IPS-18c (cell line): ENCODE data around the gene CYTH1.

ENCODE experiments used
- H3K4me3 ChIP-seq: 2 replicates; pipeline ENCODE4 v1.7.0; 2013; ENCODE audit warnings: low read depth, mild to moderate bottlenecking, low read length, moderate library complexity; ENCODE audit not compliant: insufficient read depth
- H3K9me3 ChIP-seq: one replicate; pipeline ENCODE4 v1.6.1; 2013; ENCODE audit warnings: mild to moderate bottlenecking, low read length, moderate library complexity; ENCODE audit not compliant: control insufficient read depth, insufficient read depth

Gene CYTH1

DNA sequence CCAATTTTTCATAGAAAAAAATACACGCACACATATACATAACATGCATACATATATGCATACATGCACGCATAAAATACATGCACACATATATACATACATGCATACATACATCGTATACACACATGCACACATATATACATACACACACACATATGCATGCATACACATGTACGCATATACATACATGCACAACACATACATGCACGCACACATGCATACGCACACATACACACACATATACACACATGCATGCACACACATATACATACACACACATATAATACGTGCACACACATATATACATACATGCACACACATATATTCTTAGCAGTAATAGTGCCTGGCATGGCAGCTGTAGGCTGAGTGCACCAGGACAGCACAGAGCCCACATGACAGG lies 33.6 kb upstream of the CYTH1 start:
- Histone ChIP-seq H3K4me3 (no peak overlapping the region), H3K9me3 (peaks cover 2% of the 10 kb centered on the region)

DNA sequence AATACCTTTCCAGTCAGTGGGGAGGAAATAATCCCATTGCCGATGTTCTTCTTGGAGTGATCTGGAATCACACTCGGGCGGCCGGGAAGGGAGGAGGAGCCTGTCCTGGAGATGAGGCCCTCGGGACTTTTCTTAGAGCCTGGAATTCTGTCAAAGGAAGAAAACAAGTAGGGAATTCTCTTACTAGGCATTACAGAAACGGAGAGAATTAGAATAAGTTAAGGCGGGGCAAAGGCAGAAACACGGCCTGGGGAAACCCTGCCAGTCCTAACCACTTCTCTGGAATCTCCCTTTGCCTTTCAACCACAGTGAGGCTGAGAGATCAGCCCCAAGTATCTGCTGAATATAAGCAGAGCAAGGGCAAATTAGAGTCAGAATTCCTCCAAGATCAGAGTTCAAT lies 30.8 kb upstream of the CYTH1 start:
- no peaks in the 10 kb centered on the region for H3K9me3 ChIP-seq
- no peak overlapping the region for H3K4me3 ChIP-seq

DNA sequence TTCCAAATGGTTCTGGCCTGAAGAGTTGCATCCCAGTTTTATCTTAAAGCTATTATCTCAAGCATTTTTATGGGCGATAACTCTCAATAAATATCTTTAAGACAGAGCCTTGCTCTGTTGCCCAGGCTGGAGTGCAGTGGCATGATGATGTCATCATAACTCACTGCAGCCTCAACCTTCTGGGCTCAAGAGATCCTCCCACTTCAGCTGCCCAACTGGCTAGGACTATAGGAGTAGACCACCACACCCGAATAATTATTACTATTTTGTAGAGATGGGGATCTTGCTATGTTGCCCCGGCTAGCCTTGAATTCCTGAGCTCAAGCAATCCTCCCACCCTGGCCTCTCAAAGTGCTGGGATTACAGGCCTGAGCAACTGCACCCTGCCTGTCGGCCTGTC lies 26.1 kb upstream of the CYTH1 start:
- Histone ChIP-seq H3K4me3 (no peak overlapping the region), H3K9me3 (no peaks in the 10 kb centered on the region)

DNA sequence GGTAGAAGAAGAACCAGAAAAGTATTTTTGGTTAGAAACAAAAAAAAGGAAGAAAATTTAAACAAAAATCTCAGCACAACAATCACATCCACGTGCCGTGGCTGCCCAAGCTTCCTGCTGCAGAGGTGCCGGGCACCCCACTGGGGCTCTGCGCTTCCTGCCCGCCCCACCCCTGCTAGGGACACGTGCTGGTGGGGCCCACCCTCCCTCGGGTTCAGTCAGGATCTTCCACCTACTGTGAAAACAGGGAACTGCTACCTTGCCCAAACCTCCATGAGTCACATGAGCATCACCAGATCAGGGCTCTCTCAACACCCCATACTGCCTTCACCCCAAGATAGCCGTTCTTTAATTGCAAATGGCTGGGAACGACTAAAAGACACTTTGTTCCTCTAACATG lies 24.4 kb upstream of the CYTH1 start:
- H3K4me3 ChIP-seq, result no peak overlapping the region

DNA sequence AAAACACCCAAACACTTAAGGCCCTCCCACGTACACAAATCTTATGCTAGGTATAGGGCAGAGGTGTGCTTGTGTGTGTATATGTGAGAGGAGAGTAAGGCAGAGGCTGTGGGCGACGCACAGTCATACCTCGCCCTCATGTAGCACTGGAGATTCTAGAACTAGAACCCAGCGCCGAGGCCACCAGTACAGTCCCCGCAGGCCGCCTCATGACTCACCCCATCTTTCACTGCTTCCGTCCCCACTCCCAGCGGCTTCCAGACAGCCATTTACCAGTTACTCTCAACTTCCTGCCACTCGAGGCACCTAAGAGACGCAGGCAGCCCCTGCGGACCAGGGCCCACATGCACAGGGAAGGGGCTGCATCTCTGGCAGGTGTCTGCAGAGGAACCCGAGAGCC lies 23.2 kb upstream of the CYTH1 start:
- Histone ChIP-seq H3K9me3 (no peaks in the 10 kb centered on the region), H3K4me3 (no peak overlapping the region)

More for the DNA sequence above, 24.4 kb upstream of the CYTH1 start:
- no peaks in the 10 kb centered on the region for H3K9me3 ChIP-seq

DNA sequence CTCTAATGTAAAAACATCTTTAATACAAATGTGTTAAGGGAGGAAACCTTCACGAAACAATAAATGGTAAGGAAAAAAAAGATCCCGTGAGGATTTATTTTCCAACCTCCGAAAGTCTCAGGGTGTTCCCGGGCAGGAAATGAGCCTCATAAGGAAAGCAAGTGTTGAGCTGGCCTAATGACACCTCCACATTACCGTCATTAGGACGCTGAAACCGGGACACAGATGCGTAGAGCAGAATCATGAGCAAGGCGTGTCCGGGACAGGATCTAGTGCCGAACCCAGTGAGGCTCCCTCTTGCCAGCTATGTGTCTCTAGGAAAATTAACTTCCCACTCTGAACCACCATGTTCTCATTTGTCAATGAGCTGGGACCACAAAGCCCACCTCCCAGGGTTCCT lies 22.7 kb upstream of the CYTH1 start:
- H3K9me3 ChIP-seq, result no peaks in the 10 kb centered on the region
- no peak overlapping the region for H3K4me3 ChIP-seq

DNA sequence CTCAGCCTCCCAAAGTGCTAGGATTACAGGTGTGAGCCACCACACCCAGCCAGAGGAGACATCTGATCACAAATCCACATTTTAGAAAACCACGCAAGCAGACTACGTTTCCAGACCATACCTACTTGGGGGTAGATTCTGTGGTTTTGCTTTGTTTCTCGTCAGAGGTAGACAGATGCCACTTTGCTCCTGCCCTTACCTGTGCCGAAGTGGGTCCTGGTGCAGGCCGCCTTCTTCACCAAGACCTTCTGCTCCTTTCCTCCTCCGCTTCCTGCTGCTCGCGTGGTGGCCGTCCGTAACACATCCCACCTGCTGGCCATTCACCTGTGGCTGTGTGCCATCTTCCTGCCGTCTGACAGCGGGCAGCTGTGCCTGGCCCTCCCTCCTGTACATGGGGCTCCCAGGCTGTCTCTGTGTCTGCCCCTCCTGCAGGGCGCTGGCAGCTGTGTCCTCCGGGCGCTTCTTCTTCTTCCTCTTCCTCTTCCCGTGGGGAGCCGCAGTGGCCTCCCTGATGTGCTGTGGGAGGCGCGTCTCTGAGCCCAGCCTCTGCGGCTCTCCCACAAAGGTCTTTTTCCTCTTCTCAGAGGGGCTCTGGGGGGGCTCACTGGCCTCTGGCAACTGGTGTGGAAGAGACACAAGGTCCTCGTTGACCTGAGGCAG lies 21.2 kb upstream of the CYTH1 start:
- Histone ChIP-seq H3K9me3 (no peaks in the 10 kb centered on the region), H3K4me3 (no peak overlapping the region)

DNA sequence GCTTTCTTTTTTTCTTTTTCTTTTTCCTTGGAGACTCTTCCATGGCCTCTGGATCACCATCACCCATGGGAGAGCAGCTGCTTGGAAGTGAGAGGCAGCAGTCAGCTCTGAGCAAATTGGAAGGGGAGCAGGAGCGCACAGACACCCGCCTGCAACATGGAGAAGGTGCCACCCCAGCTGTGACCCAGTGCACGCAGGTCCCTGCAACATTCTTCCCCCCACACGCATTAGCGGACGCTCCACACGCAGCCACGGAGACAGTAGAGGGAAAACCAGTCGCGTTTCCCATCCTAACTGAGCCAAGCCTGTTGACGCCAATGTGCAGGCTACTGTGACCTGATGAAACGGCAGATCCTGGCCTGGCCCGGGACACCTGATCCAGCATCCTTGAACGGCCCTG lies 20.4 kb upstream of the CYTH1 start:
- Histone ChIP-seq H3K4me3 (no peak overlapping the region), H3K9me3 (no peaks in the 10 kb centered on the region)

DNA sequence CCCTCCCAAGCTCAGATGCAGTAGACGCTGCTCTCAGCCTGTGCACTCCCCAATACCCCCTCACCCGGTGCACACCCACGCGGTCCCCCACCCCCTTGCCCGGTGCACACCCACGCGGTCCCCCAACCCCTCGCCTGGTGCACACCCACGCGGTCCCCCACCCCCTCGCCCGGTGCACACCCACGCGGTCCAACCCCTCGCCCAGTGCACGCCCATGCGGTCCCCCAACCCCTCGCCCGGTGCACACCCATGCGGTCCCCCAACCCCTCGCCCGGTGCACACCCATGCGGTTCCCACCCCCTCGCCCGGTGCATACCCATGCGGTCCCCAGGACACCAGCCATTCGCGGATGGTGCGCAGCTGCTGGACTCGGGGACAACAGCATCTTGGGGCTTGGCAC lies 19.9 kb upstream of the CYTH1 start:
- H3K9me3 ChIP-seq, result no peaks in the 10 kb centered on the region
- no peak overlapping the region for H3K4me3 ChIP-seq

DNA sequence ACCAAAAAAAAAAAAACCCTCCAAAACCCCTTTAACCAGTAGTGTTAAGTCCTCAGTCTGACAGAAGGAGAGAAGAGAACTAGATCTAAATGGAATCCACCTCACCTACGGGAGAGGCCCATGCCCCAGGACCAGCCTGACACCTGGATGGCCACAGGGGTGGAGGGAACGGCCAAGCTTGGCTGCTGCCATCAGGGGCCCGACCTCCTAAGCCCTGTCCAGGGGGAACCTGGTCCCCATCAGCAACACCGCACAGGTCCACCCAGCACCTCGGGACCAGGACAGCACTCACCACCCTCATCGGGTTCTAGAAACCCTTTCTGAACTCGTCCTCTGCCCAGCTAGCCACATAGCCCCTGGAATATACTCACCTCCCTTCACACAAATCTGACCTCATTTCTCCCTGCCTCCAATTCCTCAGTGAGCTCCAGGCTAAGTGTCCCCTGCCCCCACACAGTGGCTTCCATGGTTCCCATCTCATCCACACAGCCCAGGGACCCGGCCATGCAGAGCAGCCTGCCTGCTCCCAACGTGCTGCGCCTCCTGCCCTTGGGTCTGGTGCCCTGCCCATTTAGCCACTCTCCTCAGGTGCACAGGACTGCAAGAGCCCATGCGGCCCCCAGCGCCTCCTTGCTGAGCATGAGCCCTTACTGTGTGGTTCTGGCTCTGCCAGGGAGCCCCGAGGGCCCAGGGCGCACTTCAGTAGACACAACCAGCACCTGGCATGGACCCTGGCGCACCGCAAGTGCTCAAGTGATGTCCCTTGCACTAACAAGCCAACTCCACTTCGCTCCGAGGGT lies 18.3 kb upstream of the CYTH1 start:
- Histone ChIP-seq H3K9me3 (no peaks in the 10 kb centered on the region), H3K4me3 (no peak overlapping the region)

DNA sequence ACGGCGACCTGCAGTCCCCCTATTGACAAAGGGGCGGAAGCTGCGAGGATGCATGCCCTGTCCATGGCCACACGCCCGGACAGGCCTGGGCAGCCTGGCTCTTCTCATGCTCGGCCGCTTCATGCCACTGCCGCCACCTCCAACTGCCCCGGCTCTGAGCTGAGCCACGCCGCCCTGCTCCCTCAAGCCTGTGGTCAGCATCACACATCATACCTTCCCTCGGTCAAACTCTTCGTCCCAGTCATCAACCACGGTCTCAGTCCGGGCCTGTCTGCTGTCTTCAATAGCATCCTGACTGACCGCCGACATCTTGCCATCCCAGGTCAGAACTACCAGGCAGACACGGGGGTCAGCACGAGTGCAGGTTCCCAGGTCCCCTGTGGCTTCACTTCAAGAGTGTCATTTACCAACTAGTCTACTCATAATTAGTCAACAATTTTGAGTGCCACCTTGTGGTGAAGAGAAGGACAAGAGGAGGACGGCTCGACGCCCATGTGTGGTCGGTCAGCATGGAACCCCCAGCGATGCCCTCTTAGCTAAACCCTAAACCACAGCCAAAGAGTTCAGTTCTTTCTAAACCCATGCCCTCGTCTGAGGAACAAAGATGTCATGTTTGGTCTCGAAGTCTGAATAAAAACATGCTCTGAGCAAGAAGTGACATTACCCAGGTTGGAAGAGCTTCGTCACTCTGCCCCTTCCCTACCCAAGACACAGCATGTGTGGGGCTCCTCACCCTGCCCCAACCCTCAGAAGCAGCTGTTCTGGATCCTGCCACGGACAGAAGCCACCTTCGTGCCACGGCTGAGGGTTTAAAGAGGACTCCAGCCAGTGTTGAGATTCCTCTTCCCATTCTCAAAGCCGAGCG lies 16.9 kb upstream of the CYTH1 start:
- H3K4me3 ChIP-seq, result no peak overlapping the region

DNA sequence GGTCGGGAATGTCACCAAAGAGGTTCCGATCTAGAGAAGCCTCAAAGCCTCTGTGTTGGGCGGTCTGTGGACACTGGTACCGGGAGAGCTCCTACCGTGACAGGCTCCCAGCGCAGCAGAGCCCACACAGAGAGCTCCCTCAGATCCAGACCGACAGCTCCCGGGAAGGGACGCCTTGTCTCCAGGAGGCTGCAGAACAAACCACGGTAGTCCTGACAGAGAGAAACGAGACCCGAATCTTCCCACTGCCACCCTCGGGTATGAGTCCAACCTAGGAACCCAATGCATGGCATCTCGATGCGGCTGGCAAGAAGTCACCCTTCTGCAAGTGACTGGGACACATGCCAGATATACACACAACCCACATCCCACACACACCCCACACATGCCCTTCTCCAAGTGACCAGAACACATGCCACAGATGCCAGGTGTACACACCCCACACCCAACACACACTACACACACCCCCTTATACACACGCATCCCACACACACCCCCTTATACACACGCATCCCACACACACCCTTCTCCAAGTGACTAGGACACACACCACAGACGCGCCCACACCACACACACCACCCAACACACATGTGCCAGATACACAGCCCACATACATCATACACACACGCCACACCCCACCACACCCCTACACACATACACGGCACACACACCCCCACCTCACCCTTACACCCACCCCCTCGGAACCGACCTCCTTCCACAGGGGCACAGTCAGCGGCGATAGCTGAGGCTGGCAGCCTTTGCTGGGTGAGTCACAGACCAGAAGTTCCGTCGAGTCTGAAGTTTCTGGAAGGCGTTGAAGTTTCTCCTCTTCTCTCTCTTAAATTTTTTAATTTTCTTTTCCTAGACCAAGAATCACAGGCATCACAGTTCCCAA lies 15.9 kb upstream of the CYTH1 start:
- no peak overlapping the region for H3K4me3 ChIP-seq
- peaks cover 2% of the 10 kb centered on the region for H3K9me3 ChIP-seq

More for the DNA sequence above, 16.9 kb upstream of the CYTH1 start:
- peaks cover 2% of the 10 kb centered on the region for H3K9me3 ChIP-seq

DNA sequence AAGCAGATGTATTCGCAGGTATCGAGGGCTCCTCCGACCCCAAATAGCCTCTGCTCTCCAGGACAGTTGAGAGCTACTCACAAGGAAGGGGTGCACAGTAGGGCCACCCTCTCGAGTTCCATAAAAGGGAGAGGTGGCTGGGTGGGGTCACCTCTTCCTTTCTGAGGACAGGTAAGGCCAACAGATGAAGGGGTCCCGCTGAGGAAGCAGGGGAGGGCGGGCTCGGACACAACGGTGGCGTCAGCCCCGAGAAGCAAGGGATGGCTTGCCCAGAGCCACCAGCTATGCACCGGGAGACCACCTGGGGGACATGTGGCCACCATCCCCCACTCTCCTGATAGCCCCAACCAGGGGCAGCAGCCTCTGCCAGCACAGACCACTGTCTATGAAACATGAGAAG lies 15.1 kb upstream of the CYTH1 start:
- Histone ChIP-seq H3K9me3 (peaks cover 2% of the 10 kb centered on the region), H3K4me3 (no peak overlapping the region)

DNA sequence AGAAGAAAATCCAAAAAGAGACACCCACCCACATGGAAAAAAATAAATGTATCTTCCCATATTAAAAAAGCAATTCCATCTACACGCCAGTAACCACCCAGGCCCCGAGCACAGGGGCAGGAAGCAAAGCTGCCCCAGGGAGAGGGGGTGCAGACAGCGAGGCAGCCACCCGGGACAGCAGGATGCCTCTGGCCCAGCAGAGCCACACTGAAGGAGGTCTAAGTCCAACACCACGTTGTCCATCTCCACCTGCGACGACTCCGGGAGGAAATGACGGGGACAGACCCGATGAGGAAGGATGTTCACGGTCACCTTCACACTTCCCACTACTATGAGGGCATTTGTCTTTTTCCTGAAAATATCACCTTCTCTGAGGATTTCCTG lies 14.4 kb upstream of the CYTH1 start:
- H3K9me3 ChIP-seq, result peaks cover 2% of the 10 kb centered on the region
- no peak overlapping the region for H3K4me3 ChIP-seq

DNA sequence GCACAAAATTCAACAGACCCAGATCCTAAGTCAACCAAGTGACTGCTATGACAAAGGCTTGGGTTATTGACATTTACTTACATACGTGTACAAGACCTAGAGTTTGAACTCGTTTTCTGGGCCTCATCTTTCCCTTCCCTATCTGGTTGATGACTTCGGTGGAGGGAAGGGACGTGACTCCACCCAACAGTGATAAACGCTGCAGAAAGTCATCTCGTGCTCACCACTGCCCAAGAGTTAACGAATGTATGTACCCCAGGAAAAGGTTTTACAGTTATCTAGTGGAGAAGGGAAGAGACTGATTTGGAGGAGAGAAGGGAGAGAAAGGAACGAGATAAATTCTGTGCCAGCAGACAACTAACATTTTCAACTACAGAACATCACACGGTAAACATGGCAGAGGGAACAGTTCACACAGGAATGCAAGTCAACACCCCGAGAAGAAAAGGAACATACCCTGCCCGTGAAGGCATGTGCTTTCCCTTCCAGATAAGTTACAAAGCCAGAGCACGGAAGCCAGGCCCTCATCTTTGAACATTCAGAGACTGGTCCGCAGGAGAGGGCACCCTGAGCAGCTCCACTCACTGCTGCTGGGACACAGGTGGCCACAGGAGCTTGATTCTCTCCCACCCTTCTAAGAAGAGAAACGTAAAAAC lies 13.9 kb upstream of the CYTH1 start:
- H3K4me3 ChIP-seq, result no peak overlapping the region
- H3K9me3 ChIP-seq, result peaks cover 2% of the 10 kb centered on the region

DNA sequence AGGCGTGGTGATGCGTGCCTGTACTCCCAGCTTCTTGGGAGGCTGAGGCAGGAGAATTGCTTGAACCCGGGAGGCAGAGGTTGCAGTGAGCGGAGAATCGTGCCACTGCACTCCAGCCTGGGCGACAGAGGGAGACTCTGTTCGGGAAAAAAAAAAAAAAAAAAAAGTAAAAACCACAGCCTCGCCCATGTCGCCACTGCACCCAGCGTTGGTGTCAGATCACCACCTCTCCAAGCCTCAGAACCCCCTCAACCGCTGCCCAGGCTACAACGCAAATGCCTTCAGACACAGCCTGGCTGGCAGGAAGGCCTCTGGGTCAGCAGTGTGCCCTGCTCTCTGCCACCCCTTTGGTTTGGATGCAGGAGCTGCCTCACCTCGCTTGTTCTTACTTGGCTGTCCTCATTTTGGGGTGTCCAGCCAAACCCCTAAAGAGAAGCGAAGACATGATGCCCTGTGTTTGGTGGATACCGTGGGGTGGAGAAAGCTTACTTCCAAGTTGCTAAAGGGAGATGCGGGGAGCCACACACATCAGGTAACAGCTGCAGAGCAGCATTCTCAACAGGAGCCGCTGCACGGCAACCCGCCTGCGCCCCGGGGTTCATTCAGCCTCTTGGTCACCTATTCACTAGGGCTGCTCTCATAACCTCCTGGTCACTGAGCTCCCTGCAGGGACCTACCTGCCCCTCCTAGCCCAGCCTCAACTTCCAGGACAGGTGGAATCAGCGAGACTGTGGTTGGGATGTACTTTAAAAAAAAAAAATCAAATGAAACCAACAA lies 13.0 kb upstream of the CYTH1 start:
- no peak overlapping the region for H3K4me3 ChIP-seq

More for the DNA sequence above, 13.0 kb upstream of the CYTH1 start:
- H3K9me3 ChIP-seq, result peaks cover 2% of the 10 kb centered on the region
